ENCODE results near the gene PTPRG. TPM values are rescaled to one million over a fixed set of nuclear protein-coding genes. Genes with fewer than 3 reads are reported as not detected.

The PTPRG gene
- total and polyA plus RNA-seq, 11 donors, result 8.0 to 48.5 (median 35.4) TPM

DNA sequence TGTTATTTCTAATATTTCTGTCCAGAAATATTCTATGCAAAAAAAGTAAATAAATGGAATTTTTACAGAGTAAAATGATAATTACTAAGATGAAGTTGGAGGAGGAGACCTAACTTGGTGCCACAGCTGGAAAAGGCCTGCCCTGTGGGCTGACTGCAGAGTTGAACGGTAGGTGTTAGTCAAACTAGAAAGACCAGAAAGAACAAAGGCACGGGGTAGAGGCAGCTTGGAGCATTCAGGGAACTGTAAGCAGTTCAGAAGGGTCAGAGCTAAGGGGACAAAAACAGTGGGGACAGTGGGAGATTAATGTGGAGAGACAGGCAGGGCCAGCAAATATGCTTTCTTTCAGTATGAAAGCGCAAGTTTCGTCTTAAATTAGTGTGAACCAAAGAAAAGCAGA lies 39.3 kb upstream of the PTPRG start:
- TF ChIP-seq, protein P1, sequence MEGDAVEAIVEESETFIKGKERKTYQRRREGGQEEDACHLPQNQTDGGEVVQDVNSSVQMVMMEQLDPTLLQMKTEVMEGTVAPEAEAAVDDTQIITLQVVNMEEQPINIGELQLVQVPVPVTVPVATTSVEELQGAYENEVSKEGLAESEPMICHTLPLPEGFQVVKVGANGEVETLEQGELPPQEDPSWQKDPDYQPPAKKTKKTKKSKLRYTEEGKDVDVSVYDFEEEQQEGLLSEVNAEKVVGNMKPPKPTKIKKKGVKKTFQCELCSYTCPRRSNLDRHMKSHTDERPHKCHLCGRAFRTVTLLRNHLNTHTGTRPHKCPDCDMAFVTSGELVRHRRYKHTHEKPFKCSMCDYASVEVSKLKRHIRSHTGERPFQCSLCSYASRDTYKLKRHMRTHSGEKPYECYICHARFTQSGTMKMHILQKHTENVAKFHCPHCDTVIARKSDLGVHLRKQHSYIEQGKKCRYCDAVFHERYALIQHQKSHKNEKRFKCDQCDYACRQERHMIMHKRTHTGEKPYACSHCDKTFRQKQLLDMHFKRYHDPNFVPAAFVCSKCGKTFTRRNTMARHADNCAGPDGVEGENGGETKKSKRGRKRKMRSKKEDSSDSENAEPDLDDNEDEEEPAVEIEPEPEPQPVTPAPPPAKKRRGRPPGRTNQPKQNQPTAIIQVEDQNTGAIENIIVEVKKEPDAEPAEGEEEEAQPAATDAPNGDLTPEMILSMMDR (IDR thresholded peaks at IDR 0.05), result no peak
- no peak for TF ChIP-seq POLR2A (IDR thresholded peaks at IDR 0.05)
- H3K4me3 ChIP-seq, result no peak overlapping the region
- peaks cover 0 to 20% (median 3%) of the 10 kb centered on the region in 12 donors for H3K4me1 ChIP-seq
- H3K36me3 ChIP-seq, result no peaks in the 10 kb centered on the region
- peaks cover 0 to 4% (median 0%) of the 10 kb centered on the region in 12 donors for H3K9me3 ChIP-seq
- intact Hi-C loops (cut with DNase I), result no loop called here
- no peaks in the 10 kb centered on the region for H3K27me3 ChIP-seq
- WGBS, 4 donors, result 77 to 85% (median 83%) methylated on average over 4 of the region's 4 CpGs
- DNase-seq, result no peak
- no peak overlapping the region for H3K27ac ChIP-seq
- ATAC-seq, result no peak

DNA sequence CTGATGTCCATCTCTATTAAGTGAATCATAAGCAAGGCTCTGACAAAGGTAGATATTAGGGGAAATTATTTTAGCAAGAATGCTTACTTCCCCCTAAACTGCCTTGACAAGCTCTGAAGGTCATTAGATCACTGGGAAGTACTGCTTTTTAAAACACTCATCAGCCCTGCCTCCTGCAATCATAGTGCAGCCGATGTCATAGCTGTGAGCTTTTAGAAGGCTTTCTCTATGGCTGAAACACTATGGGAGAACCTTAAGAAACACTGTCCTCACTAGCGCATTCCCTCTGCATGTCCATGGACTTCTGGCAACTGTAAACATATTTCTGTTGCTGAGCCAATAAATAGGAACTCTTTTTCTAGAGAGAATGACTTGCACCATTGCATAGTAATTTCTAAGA lies 38.7 kb upstream of the PTPRG start:
- Histone ChIP-seq H3K27ac (no peak overlapping the region), H3K4me1 (peaks cover 0 to 20% (median 3%) of the 10 kb centered on the region in 12 donors), H3K36me3 (no peaks in the 10 kb centered on the region), H3K27me3 (no peaks in the 10 kb centered on the region), H3K4me3 (no peak overlapping the region), H3K9me3 (no peaks in the 10 kb centered on the region)
- DNase-seq (no peak), ATAC-seq (no peak)
- intact Hi-C loops (cut with DNase I), result no loop called here
- WGBS, 4 donors, result 56 to 72% (median 58%) methylated on average over 2 of the region's 2 CpGs
- TF ChIP-seq, protein P1 (IDR thresholded peaks at IDR 0.05), result no peak

DNA sequence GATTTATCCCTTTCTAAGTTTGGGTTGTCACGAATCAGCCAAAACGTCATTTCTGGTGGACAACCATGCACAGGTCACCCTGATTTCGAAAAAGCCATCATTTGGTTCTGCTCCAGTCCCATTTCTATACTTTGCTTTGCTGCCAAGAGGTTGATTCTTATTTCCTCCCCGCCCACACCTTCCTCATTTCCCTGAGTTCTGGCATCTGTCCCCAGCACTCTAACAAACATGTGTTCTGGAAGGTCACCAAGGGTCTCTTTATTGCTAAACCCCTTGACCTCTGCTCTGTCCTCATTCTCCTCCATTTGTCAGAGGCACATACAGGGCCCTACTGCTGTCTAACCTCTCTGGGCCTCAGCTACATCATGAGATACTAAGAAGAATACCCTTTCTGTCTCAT lies 36.4 kb upstream of the PTPRG start:
- Histone ChIP-seq H3K9me3 (no peaks in the 10 kb centered on the region), H3K4me3 (no peak overlapping the region), H3K36me3 (no peaks in the 10 kb centered on the region), H3K27ac (no peak overlapping the region), H3K4me1 (peaks cover 0 to 20% (median 3%) of the 10 kb centered on the region in 12 donors), H3K27me3 (no peaks in the 10 kb centered on the region)
- intact Hi-C loops (cut with DNase I), result no loop called here
- 29 to 52% (median 41%) methylated on average over 4 of the region's 4 CpGs for WGBS, 4 donors
- DNase-seq, result peak in 1 of 5 donors; percentile 10
- peak in 3 of 4 donors; percentile 34 to 74 (median 53) for ATAC-seq
- no peak for TF ChIP-seq POLR2A (IDR thresholded peaks at IDR 0.05)
- TF ChIP-seq, protein P1 (IDR thresholded peaks at IDR 0.05), result no peak

DNA sequence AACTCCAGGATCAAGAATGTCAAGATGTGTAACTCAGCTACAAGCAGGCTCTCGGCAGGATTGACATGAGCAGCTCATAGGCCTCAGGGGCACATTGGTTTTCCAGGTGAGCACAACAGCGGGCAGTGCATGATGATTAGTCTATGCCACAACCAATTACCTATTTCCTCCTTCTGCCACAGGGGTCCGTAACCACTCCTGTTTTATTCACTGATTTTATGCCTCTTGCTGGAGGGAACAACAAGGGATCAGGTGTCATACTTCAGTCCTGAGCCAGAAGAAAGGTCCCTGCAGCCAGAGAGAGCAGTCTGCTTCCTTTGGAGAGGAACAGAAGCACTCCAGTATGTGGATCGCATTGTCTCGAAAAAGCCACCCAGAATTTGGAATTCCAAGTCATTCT lies 35.1 kb upstream of the PTPRG start:
- H3K27ac ChIP-seq, result no peak overlapping the region
- ATAC-seq (no peak), DNase-seq (no peak)
- no peaks in the 10 kb centered on the region for H3K9me3 ChIP-seq
- no peak overlapping the region for H3K4me3 ChIP-seq
- 96 to 98% (median 97%) methylated on average over 5 of the region's 5 CpGs for WGBS, 4 donors
- no peaks in the 10 kb centered on the region for H3K27me3 ChIP-seq
- intact Hi-C loops (cut with DNase I), result no loop called here
- no peak for TF ChIP-seq POLR2A (IDR thresholded peaks at IDR 0.05)
- TF ChIP-seq, protein P1 (IDR thresholded peaks at IDR 0.05), result no peak
- peaks cover 0 to 29% (median 3%) of the 10 kb centered on the region in 12 donors for H3K4me1 ChIP-seq
- H3K36me3 ChIP-seq, result no peaks in the 10 kb centered on the region
